ENCODE measurements around the gene MFRP.
"Not testable (repeated sequence)": the region's sequence is repeated elsewhere in the genome, so short reads cannot be mapped to it uniquely, and the experiment has no call there.

Gene MFRP

DNA sequence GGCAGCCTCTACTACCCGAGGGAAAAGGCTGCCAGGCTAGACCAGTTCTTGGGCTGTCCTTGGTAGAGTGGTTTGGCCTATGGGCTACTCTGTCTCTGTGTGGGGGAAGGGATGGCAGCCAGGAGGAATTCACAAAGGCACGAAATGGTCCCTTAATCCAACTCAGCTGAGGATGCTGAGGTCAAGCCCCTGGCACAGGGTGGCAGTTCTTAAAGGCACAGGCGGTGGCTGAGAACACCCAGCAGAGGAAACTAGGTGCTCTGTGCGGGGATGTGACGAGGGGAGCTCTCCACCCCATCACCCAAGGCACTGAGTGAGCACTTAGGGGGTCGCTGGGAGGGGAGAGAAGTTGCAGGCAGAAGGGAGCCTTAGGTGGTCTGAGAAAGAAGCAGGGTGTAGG is at the start of gene MFRP:
Gene MFRP (minus strand): TSS at position 101 of the 400 bp plus-strand sequence. CDS start 192 bp downstream, outside the sequence.
- TF ChIP-seq ZFX (IDR thresholded peaks at IDR 0.05) = no peak
- TF ChIP-seq, protein P1, sequence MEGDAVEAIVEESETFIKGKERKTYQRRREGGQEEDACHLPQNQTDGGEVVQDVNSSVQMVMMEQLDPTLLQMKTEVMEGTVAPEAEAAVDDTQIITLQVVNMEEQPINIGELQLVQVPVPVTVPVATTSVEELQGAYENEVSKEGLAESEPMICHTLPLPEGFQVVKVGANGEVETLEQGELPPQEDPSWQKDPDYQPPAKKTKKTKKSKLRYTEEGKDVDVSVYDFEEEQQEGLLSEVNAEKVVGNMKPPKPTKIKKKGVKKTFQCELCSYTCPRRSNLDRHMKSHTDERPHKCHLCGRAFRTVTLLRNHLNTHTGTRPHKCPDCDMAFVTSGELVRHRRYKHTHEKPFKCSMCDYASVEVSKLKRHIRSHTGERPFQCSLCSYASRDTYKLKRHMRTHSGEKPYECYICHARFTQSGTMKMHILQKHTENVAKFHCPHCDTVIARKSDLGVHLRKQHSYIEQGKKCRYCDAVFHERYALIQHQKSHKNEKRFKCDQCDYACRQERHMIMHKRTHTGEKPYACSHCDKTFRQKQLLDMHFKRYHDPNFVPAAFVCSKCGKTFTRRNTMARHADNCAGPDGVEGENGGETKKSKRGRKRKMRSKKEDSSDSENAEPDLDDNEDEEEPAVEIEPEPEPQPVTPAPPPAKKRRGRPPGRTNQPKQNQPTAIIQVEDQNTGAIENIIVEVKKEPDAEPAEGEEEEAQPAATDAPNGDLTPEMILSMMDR (conservative IDR thresholded peaks at IDR 0.05) = no peak
- no peak within 1 kb of the TSS for H3K27ac ChIP-seq

DNA sequence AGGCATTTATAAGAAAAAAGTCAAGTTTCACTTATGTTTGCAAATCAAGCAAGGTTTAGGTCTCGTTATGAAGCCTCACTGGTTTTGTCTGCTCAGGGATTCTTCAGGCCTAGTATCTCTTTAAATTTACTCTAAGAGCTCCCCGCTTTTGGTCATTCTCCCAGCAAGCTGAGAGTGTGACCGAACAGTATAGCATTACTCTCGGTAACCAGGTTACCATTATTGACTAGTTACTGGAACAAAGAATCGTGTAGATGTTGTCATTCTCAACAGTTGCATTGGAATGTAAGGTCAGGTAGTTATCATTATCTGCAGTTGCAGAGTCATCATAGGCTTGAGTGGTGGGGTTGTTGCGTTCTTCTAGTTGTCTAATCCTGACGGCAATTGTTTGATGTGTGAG is 44.8 kb upstream of the MFRP start:
- no peak overlapping the region for H3K27ac ChIP-seq
- TF ChIP-seq ZFX (IDR thresholded peaks at IDR 0.05) = no peak
- TF ChIP-seq, protein P1 (conservative IDR thresholded peaks at IDR 0.05) = no peak

GRCh38 chr11:119389611-119390254 is 43.2 kb upstream of the MFRP start:
- TF ChIP-seq, protein P1 (conservative IDR thresholded peaks at IDR 0.05) = peak; percentile 51
- TF ChIP-seq ZFX (IDR thresholded peaks at IDR 0.05) = no peak
- no peak overlapping the region for H3K27ac ChIP-seq

DNA sequence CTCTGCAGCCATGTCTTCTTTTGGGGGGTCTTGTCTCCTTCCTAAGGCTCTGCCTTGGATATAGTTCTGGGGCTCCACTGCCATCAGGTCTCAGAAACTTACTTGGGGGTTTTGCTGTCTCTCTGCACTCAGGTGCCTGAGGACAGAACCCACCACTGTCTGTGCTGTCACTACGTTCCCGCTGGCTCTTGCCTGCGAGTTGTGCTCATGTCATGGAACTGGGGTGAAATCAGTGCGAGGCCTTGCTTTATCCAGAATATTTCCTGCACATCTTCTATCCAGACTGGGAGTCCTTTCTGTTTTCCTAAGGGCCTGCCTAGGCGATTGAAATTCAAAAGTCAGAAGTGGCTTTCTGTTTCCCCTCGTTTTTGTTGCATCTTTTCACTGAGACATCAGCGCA is 41.6 kb upstream of the MFRP start:
- TF ChIP-seq ZFX (IDR thresholded peaks at IDR 0.05) = no peak
- TF ChIP-seq, protein P1 (conservative IDR thresholded peaks at IDR 0.05) = no peak
- no peak overlapping the region for H3K27ac ChIP-seq

DNA sequence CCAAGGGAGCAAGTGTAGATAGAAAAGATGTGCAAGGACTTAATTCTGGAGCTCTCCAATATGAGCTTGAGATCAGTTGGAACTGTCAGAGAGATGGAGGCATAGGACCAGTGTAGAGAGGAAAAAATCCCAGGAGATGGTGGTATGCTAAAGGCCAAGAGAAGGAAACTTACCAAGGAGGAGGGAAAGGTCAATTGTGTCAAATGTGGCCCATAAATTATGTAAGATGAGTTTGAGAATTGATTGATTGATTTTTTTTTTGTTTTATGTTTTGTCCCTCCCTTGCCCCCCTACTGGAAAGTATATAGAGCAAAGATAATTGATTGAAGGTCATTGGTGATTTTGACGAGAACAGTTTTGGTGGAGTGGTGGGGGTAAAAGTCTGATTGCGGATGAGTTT is 37.8 kb upstream of the MFRP start:
- TF ChIP-seq, protein P1 (conservative IDR thresholded peaks at IDR 0.05) = no peak
- TF ChIP-seq ZFX (IDR thresholded peaks at IDR 0.05) = no peak

GRCh38 chr11:119382513-119382912 is 36.0 kb upstream of the MFRP start:
- not testable (repeated sequence) for H3K27ac ChIP-seq

More for the DNA sequence above, 37.8 kb upstream of the MFRP start:
- no peak overlapping the region for H3K27ac ChIP-seq

DNA sequence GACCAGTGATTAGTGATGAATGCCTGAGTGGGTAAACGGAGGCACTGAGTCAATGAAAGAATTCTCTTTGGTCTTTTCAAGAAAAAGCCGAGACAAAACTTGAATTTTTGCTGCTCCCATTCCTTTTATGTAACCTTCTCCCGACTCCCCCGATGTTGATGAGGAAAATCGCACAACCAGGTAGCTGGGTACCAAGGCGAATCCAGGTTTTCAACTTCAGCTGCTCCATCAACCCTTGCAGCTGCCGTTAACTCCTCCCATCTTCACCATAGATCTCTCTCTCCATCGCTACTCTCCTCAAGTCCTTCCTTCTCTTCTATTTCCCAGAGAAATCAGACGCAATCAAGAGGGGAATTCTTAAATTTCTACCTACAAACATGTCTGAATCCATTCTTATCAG is 35.6 kb upstream of the MFRP start:
- TF ChIP-seq ZFX (IDR thresholded peaks at IDR 0.05) = no peak
- TF ChIP-seq, protein P1 (conservative IDR thresholded peaks at IDR 0.05) = no peak
- H3K27ac ChIP-seq = no peak overlapping the region
